ENCODE results near the gene ZNF276. TPM values are rescaled to one million over a fixed set of nuclear protein-coding genes. Genes with fewer than 3 reads are reported as not detected.

The ZNF276 gene
- total and polyA plus RNA-seq, 2 of the 8 experiments (the other 6 are each of a cell fraction or from before 2014, with no cell fraction given) = 6.4 to 9.3 TPM

DNA sequence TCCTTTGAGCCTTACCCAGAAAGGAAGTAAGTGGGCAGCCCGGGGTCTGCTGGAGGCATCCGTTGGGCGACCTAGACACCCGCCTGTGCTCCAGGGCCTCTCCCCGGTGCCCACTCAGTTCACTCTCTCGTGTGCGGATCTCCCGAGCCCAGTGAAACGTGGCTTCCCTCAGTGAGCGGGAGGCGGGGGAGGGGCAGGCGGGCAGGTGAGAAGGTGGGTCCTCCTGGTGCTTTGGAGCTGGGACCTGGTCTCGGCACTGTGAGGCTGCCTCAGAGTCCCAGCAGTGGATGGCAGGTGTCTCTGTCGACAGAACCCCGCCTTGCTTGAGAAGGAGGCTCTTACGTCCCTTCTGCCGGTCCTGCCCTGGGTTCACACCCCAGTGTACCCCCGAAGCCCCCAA lies 8.0 kb downstream of the ZNF276 start (continued):
- TF ChIP-seq BCL11A (IDR thresholded peaks at IDR 0.05; ENCODE audit: low read depth in 2 of 2, low read length in 2 of 2) (no peak), CHD2 (IDR thresholded peaks at IDR 0.05; ENCODE audit: low read length) (no peak), JUN (IDR thresholded peaks at IDR 0.05; ENCODE audit: low read depth, low read length) (no peak), SP4 (IDR thresholded peaks at IDR 0.05; ENCODE audit: low read length) (no peak), TEAD4 (IDR thresholded peaks at IDR 0.05; ENCODE audit: low read depth, low read length) (no peak), POLR2A (IDR thresholded peaks at IDR 0.05; ENCODE audit: control extremely low read depth in 1 of 2, low read depth in 2 of 2, low read length in 2 of 2) (no peak), HDAC2 (IDR thresholded peaks at IDR 0.05; ENCODE audit: borderline replicate concordance in 1 of 2, low read depth in 2 of 2, low read length in 2 of 2) (no peak), CBX8 (IDR thresholded peaks at IDR 0.05; ENCODE audit: borderline replicate concordance, low read depth, low read length) (no peak), RXRA (IDR thresholded peaks at IDR 0.05; ENCODE audit: insufficient read depth, low read depth, low read length) (no peak)

Data from H1 (cell line).